GM23248 (cell line): ENCODE data around the gene ATF1. TPM values are rescaled to one million over a fixed set of nuclear protein-coding genes. Genes with fewer than 3 reads are reported as not detected.
"Not testable (repeated sequence)": the region's sequence is repeated elsewhere in the genome, so short reads cannot be mapped to it uniquely, and the experiment has no call there.

Source experiments
- DNase-seq: peaks from one replicate; pipeline ENCODE4 v3.0.0-alpha.2; 2015
- H2AFZ ChIP-seq: fragments of 200-600 bp; sonication (generic); 2 replicates; pipeline ENCODE4 v1.6.1; 2016; ENCODE audit warnings: antibody characterized with exemption
- H3F3A ChIP-seq: fragments of 200-600 bp; sonication (generic); 2 replicates; pipeline ENCODE4 v1.6.1; 2016; ENCODE audit warnings: mild to moderate bottlenecking, antibody characterized with exemption, mixed run types; ENCODE audit not compliant: insufficient read depth
- H3K27ac ChIP-seq: fragments of 200-600 bp; sonication (generic); 2 replicates; pipeline ENCODE4 v1.5.1; 2016; ENCODE audit warnings: mild to moderate bottlenecking
- H3K27me3 ChIP-seq: fragments of 200-600 bp; sonication (generic); replicated peaks from 2 replicates; pipeline ENCODE4 v1.6.1; 2016; ENCODE audit warnings: mild to moderate bottlenecking; ENCODE audit not compliant: insufficient read depth
- H3K36me3 ChIP-seq: fragments of 200-600 bp; sonication (generic); 2 replicates; pipeline ENCODE4 v1.6.1; 2016; ENCODE audit warnings: low read depth, mild to moderate bottlenecking
- H3K4me1 ChIP-seq: fragments of 200-600 bp; sonication (generic); 2 replicates; pipeline ENCODE4 v1.6.1; 2016; ENCODE audit warnings: mild to moderate bottlenecking; ENCODE audit not compliant: insufficient read depth
- H3K4me2 ChIP-seq: fragments of 200-600 bp; sonication (generic); one replicate; pipeline ENCODE4 v1.6.1; 2016; ENCODE audit warnings: mild to moderate bottlenecking; ENCODE audit not compliant: unreplicated experiment
- H3K4me3 ChIP-seq: fragments of 200-600 bp; sonication (generic); 2 replicates; pipeline ENCODE4 v1.5.1; 2016; ENCODE audit warnings: mild to moderate bottlenecking
- H3K79me2 ChIP-seq: fragments of 200-600 bp; sonication (generic); 2 replicates; pipeline ENCODE4 v1.6.1; 2016; ENCODE audit warnings: mild to moderate bottlenecking; ENCODE audit not compliant: insufficient read depth
- H3K9ac ChIP-seq: fragments of 200-600 bp; sonication (generic); 2 replicates; pipeline ENCODE4 v1.6.1; 2016; ENCODE audit warnings: mild to moderate bottlenecking
- H3K9me2 ChIP-seq: fragments of 200-600 bp; sonication (generic); 2 replicates; pipeline ENCODE4 v1.6.1; 2016; ENCODE audit warnings: mixed run types, mild to moderate bottlenecking, moderate library complexity; ENCODE audit not compliant: insufficient read depth
- H3K9me3 ChIP-seq: fragments of 200-600 bp; sonication (generic); one replicate; pipeline ENCODE4 v1.6.1; 2017; ENCODE audit warnings: low read depth
- H4K20me1 ChIP-seq: fragments of 200-600 bp; sonication (generic); 2 replicates; pipeline ENCODE4 v1.6.0; 2016; ENCODE audit not compliant: insufficient read depth
- EZH2 ChIP-seq: fragments of 200-600 bp; sonication (generic); IDR thresholded peaks from 2 replicates; pipeline ENCODE4 v1.6.1; 2018; ENCODE audit warnings: antibody characterized with exemption, mild to moderate bottlenecking; ENCODE audit not compliant: insufficient read depth, poor library complexity, severe bottlenecking
- EZH2phosphoT487 ChIP-seq: fragments of 200-600 bp; sonication (generic); IDR thresholded peaks from 2 replicates; pipeline ENCODE4 v1.6.1; 2018; ENCODE audit warnings: antibody characterized with exemption, moderate library complexity, mild to moderate bottlenecking, low read depth; ENCODE audit not compliant: insufficient read depth
- WGBS, 2 experiments: methylation state at CpG; one replicate each; pipeline ENCODE4 v1.1.6; 2015 to 2017; ENCODE audit warnings: low lambda C conversion rate in 2 of 2, low coverage in 1 of 2; ENCODE audit errors: missing lambda C conversion rate in 2 of 2; 5-methylcytosine and 5-hydroxymethylcytosine counted together
- in situ Hi-C: fragments of 300-500 bp; cut with MboI; formaldehyde crosslinking; loops from 2 replicates; pipeline ENCODE4 v1.15.0; 2020
- polyA plus RNA-seq: library from polyadenylated mRNA; unstranded; fragments of >200 nt; fragmentation: Nextera tagmentation; extraction: Ambion mirVana; gene quantifications from 2 replicates; pipeline ENCODE4 v1.2.1, GENCODE V29; 2016
- total RNA-seq: library from RNA; depleted of rRNA; stranded (reverse); fragments of >200 nt; shearing (Covaris generic); gene quantifications from 2 replicates; pipeline ENCODE4 v1.2.3, GENCODE V29; 2014

The ATF1 gene
- total and polyA plus RNA-seq, 2 experiments from 2014 or later = 24.0 to 30.6 TPM

GRCh38 chr12:50820177-50820576 is 56.3 kb downstream of the ATF1 start:
- Histone ChIP-seq H3K4me2 (no peak overlapping the region), H3K36me3 (peaks cover 17% of the 10 kb centered on the region), H2AFZ (no peak overlapping the region), H3K4me3 (no peak overlapping the region), H4K20me1 (no peaks in the 10 kb centered on the region), H3K9me3 (no peaks in the 10 kb centered on the region), H3K27me3 (no peaks in the 10 kb centered on the region), H3K4me1 (peaks cover 3% of the 10 kb centered on the region; the same call in 1 of the 2 replicates), H3K79me2 (no peaks in the 10 kb centered on the region), H3K9me2 (no peaks in the 10 kb centered on the region), H3K9ac (no peak overlapping the region), H3K27ac (no peak overlapping the region), H3F3A (peaks cover 25% of the 10 kb centered on the region)
- DNase-seq = no peak
- TF ChIP-seq EZH2 (no peak), EZH2phosphoT487 (no peak)
- in situ Hi-C loops = no loop called here

- Histone ChIP-seq H3K4me2 (no peak overlapping the region), H3F3A (peaks cover 25% of the 10 kb centered on the region), H3K36me3 (peaks cover 17% of the 10 kb centered on the region), H2AFZ (no peak overlapping the region), H4K20me1 (no peaks in the 10 kb centered on the region), H3K27ac (no peak overlapping the region), H3K27me3 (no peaks in the 10 kb centered on the region), H3K79me2 (no peaks in the 10 kb centered on the region), H3K9ac (no peak overlapping the region), H3K9me2 (no peaks in the 10 kb centered on the region), H3K9me3 (no peaks in the 10 kb centered on the region), H3K4me1 (peaks cover 4% of the 10 kb centered on the region; the same call in 1 of the 2 replicates), H3K4me3 (no peak overlapping the region)
- in situ Hi-C loops = no loop called here
- DNase-seq = no peak
- 76 to 100% methylated on average over 1 of the region's 1 CpG for WGBS, 2 experiments
- TF ChIP-seq EZH2 (no peak), EZH2phosphoT487 (no peak)
Measured at GRCh38 chr12:50822082-50822481, 58.2 kb downstream of the ATF1 start.

GRCh38 chr12:50823724-50824123 is 59.8 kb downstream of the ATF1 start:
- H3K9me3 ChIP-seq, in situ Hi-C loops, H3K9ac ChIP-seq, H3K27ac ChIP-seq, H3K27me3 ChIP-seq, H4K20me1 ChIP-seq, DNase-seq, H3K4me2 ChIP-seq, H3K9me2 ChIP-seq, H3K4me3 ChIP-seq, H3K4me1 ChIP-seq, H2AFZ ChIP-seq, H3K79me2 ChIP-seq: not testable (repeated sequence)
- 70 to 71% methylated on average over 11 of the region's 11 CpGs for WGBS, 2 experiments
- peaks cover 25% of the 10 kb centered on the region for H3F3A ChIP-seq
- peaks cover 17% of the 10 kb centered on the region for H3K36me3 ChIP-seq

- Histone ChIP-seq H3K4me1 (peaks cover 4% of the 10 kb centered on the region; the same call in 1 of the 2 replicates), H3K36me3 (peaks cover 6% of the 10 kb centered on the region), H3K9me2 (no peaks in the 10 kb centered on the region), H3K79me2 (no peaks in the 10 kb centered on the region), H3K4me3 (0 out of 2 replicates have a peak overlapping the region, but pooled peaks have one; percentile 33), H3K27ac (peak overlapping the region; percentile 61), H2AFZ (peak overlapping the region; percentile 87), H3K9me3 (no peaks in the 10 kb centered on the region), H3K9ac (peak overlapping the region; percentile 57), H3F3A (peaks cover 25% of the 10 kb centered on the region), H3K4me2 (peak overlapping the region; percentile 42), H3K27me3 (no peaks in the 10 kb centered on the region), H4K20me1 (no peaks in the 10 kb centered on the region)
- 0 to 9% methylated on average over 4 of the region's 4 CpGs for WGBS, 2 experiments
- in situ Hi-C loops = no loop called here
- TF ChIP-seq EZH2phosphoT487 = no peak
- TF ChIP-seq EZH2 = no peak
- peak; percentile 23 for DNase-seq
Measured at GRCh38 chr12:50824914-50825313, 61.0 kb downstream of the ATF1 start.

GRCh38 chr12:50825372-50825838 is 61.5 kb downstream of the ATF1 start:
- H4K20me1 ChIP-seq = no peaks in the 10 kb centered on the region
- in situ Hi-C loops = no loop called here
- peak overlapping the region; percentile 57 for H3K9ac ChIP-seq
- H3K4me1 ChIP-seq = peaks cover 4% of the 10 kb centered on the region; the same call in 1 of the 2 replicates
- H3F3A ChIP-seq = peaks cover 25% of the 10 kb centered on the region
- H3K4me2 ChIP-seq = peak overlapping the region; percentile 42
- H3K9me2 ChIP-seq = no peaks in the 10 kb centered on the region
- peak; percentile 86 for DNase-seq
- 0 out of 2 replicates have a peak overlapping the region, but pooled peaks have one; percentile 33 for H3K4me3 ChIP-seq
- H3K27me3 ChIP-seq = no peaks in the 10 kb centered on the region
- peaks cover 5% of the 10 kb centered on the region; the same call in 1 of the 2 replicates for H3K36me3 ChIP-seq
- no peak for TF ChIP-seq EZH2
- 3 to 6% methylated on average over 2 of the region's 2 CpGs for WGBS, 2 experiments
- H3K27ac ChIP-seq = peak overlapping the region; percentile 61
- no peaks in the 10 kb centered on the region for H3K79me2 ChIP-seq
- H2AFZ ChIP-seq = peak overlapping the region; percentile 87
- no peaks in the 10 kb centered on the region for H3K9me3 ChIP-seq
